G401 (cell line): ENCODE measurements around the gene RAB4A. TPM values are rescaled to one million over a fixed set of nuclear protein-coding genes. Genes with fewer than 3 reads are reported as not detected.

Experiments
- DNase-seq: peaks from one replicate; pipeline ENCODE4 v3.0.0-alpha.2; 2015; ENCODE audit warnings: low spot score
- in situ Hi-C: cut with HindIII; loops from 2 replicates; pipeline ENCODE4 v1.10.0; 2016; ENCODE audit warnings: low sequenced_read_pairs, mixed read lengths
- total RNA-seq: library from RNA; depleted of rRNA; stranded (reverse); fragments of >200 nt; shearing (Covaris generic); gene quantifications from 2 replicates; pipeline ENCODE4 v1.2.3, GENCODE V29; 2014

The RAB4A gene
- total RNA-seq, 1 experiment from 2014 or later = 78.3 TPM

- in situ Hi-C loops = no loop called here
- no peak for DNase-seq
Measured at GRCh38 chr1:229240532-229240931, 30.4 kb upstream of the RAB4A start.

- in situ Hi-C loops = no loop called here
- DNase-seq = no peak
Measured at GRCh38 chr1:229241390-229241789, 29.5 kb upstream of the RAB4A start.

GRCh38 chr1:229243638-229244037 lies 27.3 kb upstream of the RAB4A start:
- in situ Hi-C loops = no loop called here
- no peak for DNase-seq

- in situ Hi-C loops = no loop called here
- no peak for DNase-seq
Measured at GRCh38 chr1:229244091-229244490, 26.8 kb upstream of the RAB4A start.

- in situ Hi-C loops = no loop called here
- DNase-seq = no peak
Measured at GRCh38 chr1:229247871-229248270, 23.0 kb upstream of the RAB4A start.

GRCh38 chr1:229248821-229249817 lies 21.8 kb upstream of the RAB4A start:
- DNase-seq = no peak
- in situ Hi-C loops = no loop called here

GRCh38 chr1:229249854-229250644 lies 20.9 kb upstream of the RAB4A start:
- in situ Hi-C loops = loop anchor here (25.0 kb wide), 1 partner anchor 212 kb away; no protein-coding TSS in a partner anchor
- no peak for DNase-seq

- no peak for DNase-seq
- in situ Hi-C loops = loop anchor here (25.0 kb wide), 1 partner anchor 211 kb away; no protein-coding TSS in a partner anchor
Measured at GRCh38 chr1:229251185-229251584, 19.7 kb upstream of the RAB4A start.

GRCh38 chr1:229252228-229252984 lies 18.5 kb upstream of the RAB4A start:
- in situ Hi-C loops = loop anchor here (25.0 kb wide), 1 partner anchor 210 kb away; no protein-coding TSS in a partner anchor
- DNase-seq = no peak

- no peak for DNase-seq
- in situ Hi-C loops = loop anchor here (25.0 kb wide), 1 partner anchor 209 kb away; no protein-coding TSS in a partner anchor
Measured at GRCh38 chr1:229253151-229253974, 17.5 kb upstream of the RAB4A start.

- peak; percentile 25 for DNase-seq
- in situ Hi-C loops = loop anchor here (25.0 kb wide), 1 partner anchor 207 kb away; no protein-coding TSS in a partner anchor
Measured at GRCh38 chr1:229254910-229255541, 15.9 kb upstream of the RAB4A start.

GRCh38 chr1:229258031-229258756 lies 12.7 kb upstream of the RAB4A start:
- peak; percentile 83 for DNase-seq
- in situ Hi-C loops = loop anchor here (25.0 kb wide), 1 partner anchor 204 kb away; no protein-coding TSS in a partner anchor

GRCh38 chr1:229258757-229259060 lies 12.2 kb upstream of the RAB4A start:
- in situ Hi-C loops = loop anchor here (25.0 kb wide), 1 partner anchor 204 kb away; no protein-coding TSS in a partner anchor
- DNase-seq = peak; percentile 27

- in situ Hi-C loops = loop anchor here (25.0 kb wide), 1 partner anchor 202 kb away; no protein-coding TSS in a partner anchor
- no peak for DNase-seq
Measured at GRCh38 chr1:229260297-229260696, 10.6 kb upstream of the RAB4A start.

- no peak for DNase-seq
- in situ Hi-C loops = loop anchor here (25.0 kb wide), 1 partner anchor 200 kb away; no protein-coding TSS in a partner anchor
Measured at GRCh38 chr1:229262239-229262638, 8.7 kb upstream of the RAB4A start.

- in situ Hi-C loops = loop anchor here (25.0 kb wide), 1 partner anchor 199 kb away; no protein-coding TSS in a partner anchor
- DNase-seq = no peak
Measured at GRCh38 chr1:229263254-229263653, 7.7 kb upstream of the RAB4A start.

GRCh38 chr1:229264068-229264467 lies 6.8 kb upstream of the RAB4A start:
- in situ Hi-C loops = loop anchor here (25.0 kb wide), 1 partner anchor 198 kb away; no protein-coding TSS in a partner anchor
- DNase-seq = no peak
